Activated T-helper 17 cell treated with anti-CD3 and anti-CD28 coated beads, Interleukin-2, amount 50 U/mL, for 72 hours (primary cell): ENCODE results near the gene TMCC3. TPM values are rescaled to one million over a fixed set of nuclear protein-coding genes. Genes with fewer than 3 reads are reported as not detected.
"Not testable (repeated sequence)": the region's sequence is repeated elsewhere in the genome, so short reads cannot be mapped to it uniquely, and the experiment has no call there.

Source experiments
- ATAC-seq: fragments of 150-1000 bp; cut with Tn5 transposase; replicated peaks from 2 replicates; pipeline ENCODE4 v1.10.0; 2021; ENCODE audit warnings: mild to moderate bottlenecking, moderate library complexity
- H3K27ac Mint-ChIP-seq: one replicate; pipeline ENCODE4 v1.8.0; 2022; ENCODE audit warnings: mixed read lengths
- H3K27me3 Mint-ChIP-seq: one replicate; pipeline ENCODE4 v1.8.0; 2022; ENCODE audit warnings: mixed read lengths
- H3K36me3 Mint-ChIP-seq: one replicate; pipeline ENCODE4 v1.8.0; 2022; ENCODE audit warnings: low read depth, mild to moderate bottlenecking, mixed read lengths
- H3K4me1 Mint-ChIP-seq: one replicate; pipeline ENCODE4 v1.8.0; 2022; ENCODE audit warnings: mixed read lengths
- H3K4me3 Mint-ChIP-seq: one replicate; pipeline ENCODE4 v1.8.0; 2022; ENCODE audit warnings: mild to moderate bottlenecking, mixed read lengths
- H3K9me3 Mint-ChIP-seq: one replicate; pipeline ENCODE4 v1.8.0; 2022; ENCODE audit warnings: mixed read lengths
- total RNA-seq, 2 donors: library from RNA; stranded (reverse); gene quantifications; one replicate each; pipeline ENCODE4 v1.2.3, GENCODE V29; 2022

TMCC3 gene
- total RNA-seq, 2 donors from 2014 or later: 0.63 to 1.0 TPM

- ATAC-seq, H3K9me3 Mint-ChIP-seq, H3K27me3 Mint-ChIP-seq, H3K4me3 Mint-ChIP-seq, H3K36me3 Mint-ChIP-seq, H3K4me1 Mint-ChIP-seq, H3K27ac Mint-ChIP-seq: not testable (repeated sequence)
Measured at GRCh38 chr12:94592723-94593122, 57.6 kb downstream of the TMCC3 start.

- no peak for ATAC-seq
- no peaks in the 10 kb centered on the region for H3K4me1 Mint-ChIP-seq
- H3K9me3 Mint-ChIP-seq: no peaks in the 10 kb centered on the region
- no peaks in the 10 kb centered on the region for H3K27me3 Mint-ChIP-seq
- no peak overlapping the region for H3K27ac Mint-ChIP-seq
- no peak overlapping the region for H3K4me3 Mint-ChIP-seq
- H3K36me3 Mint-ChIP-seq: no peaks in the 10 kb centered on the region
Measured at GRCh38 chr12:94592080-94592479, 58.3 kb downstream of the TMCC3 start.

GRCh38 chr12:94590428-94590827, 59.9 kb downstream of the TMCC3 start:
- Mint-ChIP-seq H3K4me3 (no peak overlapping the region), H3K27me3 (peaks cover 3% of the 10 kb centered on the region), H3K36me3 (no peaks in the 10 kb centered on the region), H3K27ac (no peak overlapping the region), H3K9me3 (no peaks in the 10 kb centered on the region), H3K4me1 (no peaks in the 10 kb centered on the region)
- no peak for ATAC-seq

GRCh38 chr12:94589591-94590001, 60.8 kb downstream of the TMCC3 start:
- Mint-ChIP-seq H3K36me3 (no peaks in the 10 kb centered on the region), H3K27ac (no peak overlapping the region), H3K27me3 (peaks cover 3% of the 10 kb centered on the region), H3K4me1 (no peaks in the 10 kb centered on the region), H3K4me3 (no peak overlapping the region), H3K9me3 (no peaks in the 10 kb centered on the region)
- ATAC-seq: no peak

- Mint-ChIP-seq H3K27me3 (peaks cover 3% of the 10 kb centered on the region), H3K27ac (no peak overlapping the region), H3K36me3 (no peaks in the 10 kb centered on the region)
Measured at GRCh38 chr12:94588346-94588745, 62.0 kb downstream of the TMCC3 start.

GRCh38 chr12:94587266-94588241, 62.8 kb downstream of the TMCC3 start:
- no peak overlapping the region for H3K4me3 Mint-ChIP-seq
- H3K9me3 Mint-ChIP-seq: no peaks in the 10 kb centered on the region
- no peak overlapping the region for H3K27ac Mint-ChIP-seq
- H3K4me1 Mint-ChIP-seq: no peaks in the 10 kb centered on the region
- peaks cover 3% of the 10 kb centered on the region for H3K27me3 Mint-ChIP-seq
- no peaks in the 10 kb centered on the region for H3K36me3 Mint-ChIP-seq
- ATAC-seq: no peak

More at GRCh38 chr12:94588346-94588745, 62.0 kb downstream of the TMCC3 start:
- Mint-ChIP-seq H3K9me3 (no peaks in the 10 kb centered on the region), H3K4me1 (no peaks in the 10 kb centered on the region), H3K4me3 (no peak overlapping the region)
- no peak for ATAC-seq

GRCh38 chr12:94586589-94587259, 63.6 kb downstream of the TMCC3 start:
- no peak overlapping the region for H3K27ac Mint-ChIP-seq
- H3K9me3 Mint-ChIP-seq: no peaks in the 10 kb centered on the region
- H3K36me3 Mint-ChIP-seq: no peaks in the 10 kb centered on the region
- H3K4me1 Mint-ChIP-seq: no peaks in the 10 kb centered on the region
- ATAC-seq: no peak
- peaks cover 3% of the 10 kb centered on the region for H3K27me3 Mint-ChIP-seq
- H3K4me3 Mint-ChIP-seq: no peak overlapping the region

GRCh38 chr12:94585626-94586025, 64.7 kb downstream of the TMCC3 start:
- no peak overlapping the region for H3K4me3 Mint-ChIP-seq
- no peaks in the 10 kb centered on the region for H3K4me1 Mint-ChIP-seq
- no peak overlapping the region for H3K27ac Mint-ChIP-seq
- no peaks in the 10 kb centered on the region for H3K36me3 Mint-ChIP-seq
- peaks cover 3% of the 10 kb centered on the region for H3K27me3 Mint-ChIP-seq
- H3K9me3 Mint-ChIP-seq: no peaks in the 10 kb centered on the region
- no peak for ATAC-seq

GRCh38 chr12:94584377-94584776, 66.0 kb downstream of the TMCC3 start:
- Mint-ChIP-seq H3K9me3 (no peaks in the 10 kb centered on the region), H3K36me3 (no peaks in the 10 kb centered on the region)
- ATAC-seq: no peak

GRCh38 chr12:94582591-94582990, 67.8 kb downstream of the TMCC3 start:
- Mint-ChIP-seq H3K4me3 (no peak overlapping the region), H3K27ac (no peak overlapping the region), H3K36me3 (no peaks in the 10 kb centered on the region), H3K4me1 (no peaks in the 10 kb centered on the region), H3K27me3 (peaks cover 3% of the 10 kb centered on the region), H3K9me3 (no peaks in the 10 kb centered on the region)
- ATAC-seq: no peak

More at GRCh38 chr12:94584377-94584776, 66.0 kb downstream of the TMCC3 start:
- no peaks in the 10 kb centered on the region for H3K4me1 Mint-ChIP-seq
- H3K27ac Mint-ChIP-seq: no peak overlapping the region
- H3K27me3 Mint-ChIP-seq: peaks cover 3% of the 10 kb centered on the region
- no peak overlapping the region for H3K4me3 Mint-ChIP-seq

GRCh38 chr12:94575645-94576403, 74.5 kb downstream of the TMCC3 start:
- no peak for ATAC-seq
- H3K27me3 Mint-ChIP-seq: peaks cover 4% of the 10 kb centered on the region
- no peaks in the 10 kb centered on the region for H3K4me1 Mint-ChIP-seq
- H3K36me3 Mint-ChIP-seq: no peaks in the 10 kb centered on the region
- H3K9me3 Mint-ChIP-seq: no peaks in the 10 kb centered on the region
- H3K27ac Mint-ChIP-seq: no peak overlapping the region
- no peak overlapping the region for H3K4me3 Mint-ChIP-seq

GRCh38 chr12:94575024-94575423, 75.3 kb downstream of the TMCC3 start:
- no peaks in the 10 kb centered on the region for H3K36me3 Mint-ChIP-seq
- no peaks in the 10 kb centered on the region for H3K4me1 Mint-ChIP-seq
- H3K4me3 Mint-ChIP-seq: no peak overlapping the region
- ATAC-seq: no peak
- no peak overlapping the region for H3K27ac Mint-ChIP-seq
- peaks cover 4% of the 10 kb centered on the region for H3K27me3 Mint-ChIP-seq
- no peaks in the 10 kb centered on the region for H3K9me3 Mint-ChIP-seq

GRCh38 chr12:94571556-94571955, 78.8 kb downstream of the TMCC3 start:
- Mint-ChIP-seq H3K4me3 (no peak overlapping the region), H3K27ac (no peak overlapping the region), H3K27me3 (peaks cover 17% of the 10 kb centered on the region), H3K36me3 (no peaks in the 10 kb centered on the region), H3K9me3 (no peaks in the 10 kb centered on the region), H3K4me1 (no peaks in the 10 kb centered on the region)
- no peak for ATAC-seq

GRCh38 chr12:94570161-94570560, 80.2 kb downstream of the TMCC3 start:
- H3K27me3 Mint-ChIP-seq: peaks cover 20% of the 10 kb centered on the region
- no peaks in the 10 kb centered on the region for H3K4me1 Mint-ChIP-seq
- no peak for ATAC-seq
- no peak overlapping the region for H3K27ac Mint-ChIP-seq
- no peaks in the 10 kb centered on the region for H3K36me3 Mint-ChIP-seq
- no peaks in the 10 kb centered on the region for H3K9me3 Mint-ChIP-seq
- H3K4me3 Mint-ChIP-seq: no peak overlapping the region
